ENCODE measurements around the gene VPS13D. TPM values are rescaled to one million over a fixed set of nuclear protein-coding genes. Genes with fewer than 3 reads are reported as not detected.

The VPS13D gene
- total RNA-seq, 1 experiment from 2014 or later = 20.2 TPM

- no peaks in the 10 kb centered on the region for H3K27me3 ChIP-seq (ENCODE audit: insufficient read depth, low read length)
- no peak overlapping the region for H3K56ac ChIP-seq (ENCODE audit: insufficient read length, low read depth, low read length)
- H2BK12ac ChIP-seq (ENCODE audit: insufficient read length, low read depth, low read length) = no peak overlapping the region
- H3K18ac ChIP-seq (ENCODE audit: insufficient read length, low read depth, low read length) = no peak overlapping the region
- H2BK5ac ChIP-seq (ENCODE audit: insufficient read length, low read length) = no peak overlapping the region
- no peak overlapping the region for H3K4ac ChIP-seq (ENCODE audit: low read depth, low read length)
- no peaks in the 10 kb centered on the region; the same call in 1 of the 2 replicates for H3K4me1 ChIP-seq (ENCODE audit: insufficient read depth, low read length)
- H3T11ph ChIP-seq (ENCODE audit: low read length) = no peak overlapping the region
- Mint-ChIP-seq H3K27me3 (ENCODE audit: low read depth) (no peaks in the 10 kb centered on the region), H3K36me3 (ENCODE audit: insufficient read depth in 1 of 3, low read depth in 3 of 3) (no peaks in the 10 kb centered on the region; a peak in 2 of 7 replicates), H3K9me3 (no peaks in the 10 kb centered on the region), H3K4me1 (peaks cover 3 to 20% of the 10 kb centered on the region in 2 experiments; a peak in 3 of 4 replicates), H3K27ac (peak overlapping the region in 1 of 3 experiments; percentile 81; a peak in 3 of 7 replicates), H3K4me3 (no peak overlapping the region)
- H3K79me2 ChIP-seq (ENCODE audit: insufficient read depth, low read length) = no peaks in the 10 kb centered on the region
- H3K4me2 ChIP-seq (ENCODE audit: insufficient read depth, insufficient read length, low read length) = no peak overlapping the region
- no peak overlapping the region for H3K23ac ChIP-seq (ENCODE audit: insufficient read length, low read depth, low read length)
- H3K9me3 ChIP-seq (ENCODE audit: control insufficient read depth, low read depth, low read length) = no peaks in the 10 kb centered on the region
- H2AK5ac ChIP-seq (ENCODE audit: insufficient read length, low read length) = no peak overlapping the region
- no peak overlapping the region for H4K5ac ChIP-seq (ENCODE audit: insufficient read length, low read depth, low read length)
- H4K8ac ChIP-seq (replicated peaks; ENCODE audit: insufficient read length, low read depth, low read length) = no peak overlapping the region
- no peak overlapping the region for H2AFZ ChIP-seq (ENCODE audit: low read length)
- H2BK20ac ChIP-seq (ENCODE audit: low read depth, low read length, poor library complexity, severe bottlenecking) = no peak overlapping the region
- WGBS (ENCODE audit: extremely low coverage, insufficient read length, low lambda C conversion rate) = no CpG with 5 or more reads among the region's 11 CpGs
- H3K14ac ChIP-seq (ENCODE audit: insufficient read depth, low read length) = no peak overlapping the region
- no peaks in the 10 kb centered on the region for H4K20me1 ChIP-seq (ENCODE audit: control insufficient read depth, insufficient read depth, insufficient read length)
- no peak for TF ChIP-seq CTCF (conservative IDR thresholded peaks at IDR 0.05)
- H3K79me1 ChIP-seq (ENCODE audit: insufficient read depth, low read depth, low read length, poor library complexity, severe bottlenecking) = no peaks in the 10 kb centered on the region
- DNase-seq = no peak
- no peaks in the 10 kb centered on the region for H3K23me2 ChIP-seq (ENCODE audit: insufficient read length, low read depth, low read length, poor library complexity, severe bottlenecking)
- no peak overlapping the region for H2BK120ac ChIP-seq (ENCODE audit: low read depth, low read length, poor library complexity, severe bottlenecking)
- no peak overlapping the region for H3K9ac ChIP-seq (ENCODE audit: extremely low read depth, insufficient read length, low read length)
- no peak overlapping the region for H4K91ac ChIP-seq (ENCODE audit: insufficient read length, low read depth, low read length)
- H3K27ac ChIP-seq (ENCODE audit: insufficient read length, low read depth, low read length) = no peak overlapping the region
- H2BK15ac ChIP-seq (ENCODE audit: low read depth, low read length) = no peak overlapping the region
Observed at GRCh38 chr1:12502336-12503109, 272.7 kb downstream of the VPS13D start.

Measured in H9 (cell line).